GM21528 (cell line): Measurements from ENCODE around the gene ADGRV1.

ENCODE experiments used
- ATAC-seq: cut with Tn5 transposase; IDR thresholded peaks from one replicate; pipeline ENCODE4 v1.9.1; 2021; ENCODE audit warnings: mild to moderate bottlenecking, moderate library complexity; ENCODE audit not compliant: unreplicated experiment, low FRiP score

Gene ADGRV1

DNA sequence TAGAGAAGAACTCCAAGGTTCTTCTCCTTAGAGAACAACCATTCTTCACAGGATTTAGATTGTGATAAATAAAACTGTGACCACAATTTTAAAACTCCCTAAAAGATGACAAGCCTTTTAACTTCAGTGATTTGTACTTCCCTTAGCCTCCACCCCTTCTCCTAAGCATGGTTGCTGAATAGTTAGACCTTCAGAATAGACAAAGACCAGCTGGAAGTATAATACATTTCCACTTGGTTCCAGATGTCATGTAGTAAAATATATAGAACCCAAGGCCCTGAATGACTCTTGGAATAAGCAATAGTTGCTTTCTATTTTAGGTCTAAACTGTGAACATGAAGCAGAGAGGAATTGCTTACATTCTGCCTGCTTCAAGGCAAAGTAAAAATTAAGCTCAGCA is 615.8 kb downstream of the ADGRV1 start:
- ATAC-seq, result no peak

DNA sequence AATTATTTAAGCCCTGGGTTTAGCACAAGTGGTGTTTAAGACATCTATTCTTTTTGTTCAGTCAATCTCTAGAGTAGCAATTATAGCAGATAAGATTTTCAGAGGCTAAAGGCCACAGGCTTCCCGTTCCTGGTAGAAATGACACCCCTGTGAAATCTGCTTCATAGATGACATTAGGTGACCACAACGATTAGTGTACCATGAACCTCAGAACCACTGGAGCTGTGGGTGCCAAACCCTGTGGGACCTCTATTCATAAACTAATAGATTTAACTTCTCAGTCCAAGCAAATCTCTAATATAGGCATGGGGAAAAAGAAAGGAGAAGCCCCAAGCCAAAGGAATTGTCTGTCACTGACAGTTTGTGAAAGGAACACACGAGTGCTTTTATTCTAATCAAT is 617.1 kb downstream of the ADGRV1 start:
- ATAC-seq, result no peak

DNA sequence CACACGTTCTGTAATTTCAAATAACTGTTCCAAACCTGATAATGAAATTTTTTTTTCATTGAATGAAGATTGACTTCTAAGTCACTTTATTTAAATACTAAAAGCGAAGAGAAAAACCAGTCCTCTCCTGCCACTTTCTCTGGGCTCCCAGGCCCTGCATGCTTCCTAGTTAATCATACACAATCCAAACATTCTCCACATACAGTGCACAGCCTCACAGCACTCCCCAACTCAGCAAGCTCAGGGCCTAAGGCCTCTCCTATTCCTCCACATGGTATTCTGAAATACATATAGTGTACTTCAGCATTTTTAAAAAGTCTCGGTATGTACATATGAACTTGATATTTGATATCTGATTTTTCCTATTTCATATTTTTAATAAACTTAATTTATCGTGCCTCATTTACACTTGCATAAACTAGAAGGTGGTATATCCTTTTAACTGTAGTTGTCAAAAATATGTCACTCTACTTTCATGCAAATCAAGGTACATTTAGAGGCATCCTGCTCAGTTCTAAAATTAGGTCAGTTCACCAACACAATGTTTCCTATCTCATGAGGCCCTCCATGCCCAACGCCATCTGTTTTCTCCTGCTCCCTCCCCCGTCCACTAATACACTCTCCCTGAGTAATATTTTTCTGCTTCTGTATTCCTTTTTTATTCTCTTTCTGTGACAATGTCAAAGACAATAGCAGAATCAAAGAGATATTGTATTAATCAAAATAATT is 617.9 kb downstream of the ADGRV1 start:
- ATAC-seq, result no peak

DNA sequence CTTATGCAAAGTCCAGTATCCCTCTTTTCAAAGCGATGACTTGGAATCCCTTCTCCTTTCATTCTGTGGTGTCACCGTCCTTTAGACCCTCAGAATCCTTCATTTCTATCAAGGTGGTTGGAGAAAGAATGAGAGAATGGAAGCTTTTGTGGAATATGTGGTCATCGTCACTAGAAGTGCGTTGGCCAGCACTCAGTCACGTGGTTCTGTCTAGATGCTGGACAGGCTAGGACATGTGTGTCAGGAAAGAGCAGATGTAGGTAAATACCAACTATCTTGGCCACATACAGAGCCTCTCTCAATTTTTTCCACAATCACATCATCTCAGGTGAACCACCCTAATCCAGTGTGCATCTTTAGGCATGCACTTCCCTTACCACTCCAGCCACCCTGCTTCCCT is 618.5 kb downstream of the ADGRV1 start:
- no peak for ATAC-seq

DNA sequence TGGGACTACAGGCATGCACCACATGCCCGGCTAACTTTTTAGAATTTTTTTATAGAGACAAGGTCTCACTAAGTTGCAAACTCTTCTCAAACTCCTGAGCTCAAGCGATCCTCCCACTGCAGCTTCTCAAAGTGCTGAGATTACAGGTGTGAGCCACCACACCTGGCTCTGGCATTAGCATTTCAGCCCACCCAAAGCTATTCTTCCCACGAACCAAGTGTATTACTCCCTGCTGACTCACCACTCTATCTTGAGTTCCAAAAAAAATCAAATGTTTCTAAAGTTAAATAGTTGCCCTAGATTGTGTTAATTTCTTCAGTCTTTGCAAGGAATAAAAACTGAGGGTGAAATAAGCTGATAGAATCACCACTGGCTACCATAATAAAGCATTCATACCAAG is 619.0 kb downstream of the ADGRV1 start:
- ATAC-seq, result no peak

DNA sequence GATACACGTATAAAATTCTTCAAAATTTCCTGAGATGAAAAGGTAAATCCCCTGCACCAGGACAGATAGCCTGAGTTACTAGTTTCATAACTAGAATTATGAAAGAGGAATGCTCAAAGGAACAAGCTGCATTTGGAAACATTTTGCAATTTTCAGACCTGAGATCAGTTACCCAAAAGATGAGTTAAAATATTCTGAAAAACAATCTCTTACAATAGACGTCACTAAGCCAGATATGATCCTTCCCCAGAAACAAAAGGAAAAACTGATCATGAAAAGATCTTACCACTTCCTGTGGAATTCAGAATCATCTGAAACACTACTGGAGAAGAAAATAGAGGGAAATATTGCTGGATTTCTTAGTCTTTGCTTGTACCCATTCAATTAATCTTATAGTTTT is 619.9 kb downstream of the ADGRV1 start:
- no peak for ATAC-seq

DNA sequence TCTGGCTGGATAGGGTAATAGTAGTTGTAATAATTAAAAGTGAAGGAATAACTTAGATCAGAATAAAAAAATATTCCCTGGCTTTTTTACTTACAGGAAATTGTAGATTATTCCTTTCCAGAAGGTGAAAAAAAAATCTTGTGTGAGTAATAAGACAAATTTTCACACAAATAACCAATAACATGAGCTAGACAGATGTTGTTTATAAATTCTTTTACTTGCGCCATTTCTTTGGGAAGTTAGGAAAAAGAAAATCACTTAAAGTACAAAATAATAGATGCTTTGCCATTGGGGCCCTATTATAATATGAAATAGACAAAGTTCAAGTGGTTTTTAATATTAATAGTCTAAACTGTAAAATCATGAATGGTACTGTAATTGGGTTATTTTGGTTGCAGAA is 620.4 kb downstream of the ADGRV1 start:
- no peak for ATAC-seq

DNA sequence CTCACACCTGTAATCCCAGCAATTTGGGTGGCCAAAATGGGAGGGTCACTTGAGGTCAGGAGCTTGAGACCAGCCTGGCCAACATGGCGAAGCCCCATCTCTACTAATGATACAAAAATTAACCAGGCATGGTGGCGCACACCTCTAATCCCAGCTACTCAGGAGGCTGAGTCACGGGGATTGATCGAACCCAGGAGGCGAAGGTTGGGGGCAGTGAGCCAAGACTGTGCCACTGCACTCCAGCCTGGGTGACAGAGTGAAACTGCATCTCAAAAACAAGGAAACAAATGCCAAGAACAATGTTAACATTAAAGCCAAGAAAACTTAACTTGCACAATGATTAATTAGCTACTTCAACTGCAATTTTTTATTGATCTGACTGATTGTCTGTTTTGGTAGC is 621.9 kb downstream of the ADGRV1 start:
- no peak for ATAC-seq

DNA sequence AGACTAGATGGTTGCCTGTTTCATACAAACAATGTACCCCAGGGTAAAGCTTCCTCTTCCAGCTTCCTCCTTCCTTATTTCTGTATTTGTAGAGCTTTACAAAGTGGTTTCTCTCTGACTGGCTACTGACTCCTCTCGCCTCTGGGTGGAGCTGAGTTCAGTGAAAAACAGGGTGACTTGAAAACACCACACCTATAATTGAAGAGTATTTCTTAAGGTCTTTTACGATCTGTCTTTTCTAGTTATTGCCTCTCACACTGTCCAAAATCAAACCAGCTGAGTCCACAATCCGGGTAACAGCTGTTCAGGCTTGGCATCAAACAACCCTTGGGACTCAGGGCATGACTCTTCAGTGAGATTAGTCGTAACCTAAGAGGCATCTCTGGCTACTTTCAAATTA is 624.2 kb downstream of the ADGRV1 start:
- ATAC-seq, result peak; percentile 69

DNA sequence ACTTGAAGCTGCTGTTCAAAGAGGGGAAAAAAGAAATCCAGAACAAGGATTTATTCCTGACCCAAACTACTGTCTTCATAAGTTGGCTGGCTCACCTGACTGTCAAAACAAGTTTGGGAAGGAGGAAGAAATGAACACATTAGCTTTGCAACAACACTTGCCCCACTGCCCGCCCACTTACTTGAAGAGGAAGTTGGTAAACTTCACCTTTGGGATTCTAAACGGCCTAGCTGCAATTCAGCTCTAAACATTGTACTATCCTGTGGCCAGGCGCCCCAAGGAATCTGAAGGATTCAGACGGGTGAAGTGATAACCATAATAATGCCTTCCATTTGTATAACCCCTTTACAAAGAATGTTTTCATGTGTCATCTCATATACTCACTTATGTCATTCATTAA is 625.1 kb downstream of the ADGRV1 start:
- ATAC-seq, result no peak

DNA sequence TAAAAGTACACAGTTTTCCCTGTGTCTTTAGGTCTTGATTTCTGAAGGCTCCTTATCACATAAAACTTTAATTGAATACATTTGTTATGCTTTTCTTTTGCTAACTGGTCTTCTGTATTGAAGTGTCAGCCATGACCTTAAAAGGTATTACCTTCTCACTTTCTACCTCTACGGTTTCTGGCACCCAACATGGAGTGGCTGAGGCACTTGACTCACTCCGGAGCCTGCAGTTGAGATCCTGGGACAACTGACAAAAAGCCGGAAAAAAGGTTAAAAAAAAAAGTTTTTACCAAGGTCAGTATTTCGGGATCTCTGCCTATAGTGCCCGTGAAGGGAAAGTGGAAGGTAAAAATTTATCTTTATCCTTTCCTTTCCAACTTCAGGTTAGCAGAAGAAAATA is 627.5 kb downstream of the ADGRV1 start:
- ATAC-seq, result no peak

DNA sequence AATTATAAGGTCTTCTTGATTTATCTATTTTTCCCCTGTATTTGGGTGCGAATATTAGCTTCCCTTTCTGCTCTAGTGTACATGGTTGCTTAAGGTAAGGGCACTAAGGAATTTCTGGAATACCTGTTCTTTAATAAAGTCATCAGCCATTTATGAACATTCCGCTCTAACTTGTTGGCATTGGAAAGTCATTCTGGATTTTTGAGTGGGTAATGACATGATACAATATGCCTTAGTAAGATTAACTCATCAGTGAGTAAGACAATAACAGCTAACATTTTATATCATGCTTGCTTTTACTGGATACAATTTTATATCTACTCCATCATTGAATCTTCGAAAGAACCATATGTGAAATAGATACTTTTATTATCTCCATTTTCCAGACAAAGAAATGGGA is 628.4 kb downstream of the ADGRV1 start:
- no peak for ATAC-seq

DNA sequence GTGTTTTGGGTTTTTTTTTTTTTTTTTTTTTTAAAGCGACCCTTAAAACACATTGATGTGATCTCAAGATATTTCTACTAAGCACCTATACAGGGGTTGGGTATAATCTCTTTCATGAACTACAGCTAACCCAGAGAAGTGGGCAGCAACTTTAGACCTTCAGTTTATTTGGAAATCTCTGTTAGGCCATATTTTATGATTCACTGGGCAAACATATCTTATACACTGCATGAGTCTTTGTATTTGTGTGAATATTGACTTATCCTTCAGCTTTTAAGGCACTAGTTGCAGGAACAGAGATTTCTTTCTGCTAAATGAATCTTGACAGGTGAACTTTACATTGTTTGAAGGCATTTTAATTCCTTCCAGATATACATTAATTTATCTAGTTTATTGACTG is 630.2 kb downstream of the ADGRV1 start:
- ATAC-seq, result no peak

DNA sequence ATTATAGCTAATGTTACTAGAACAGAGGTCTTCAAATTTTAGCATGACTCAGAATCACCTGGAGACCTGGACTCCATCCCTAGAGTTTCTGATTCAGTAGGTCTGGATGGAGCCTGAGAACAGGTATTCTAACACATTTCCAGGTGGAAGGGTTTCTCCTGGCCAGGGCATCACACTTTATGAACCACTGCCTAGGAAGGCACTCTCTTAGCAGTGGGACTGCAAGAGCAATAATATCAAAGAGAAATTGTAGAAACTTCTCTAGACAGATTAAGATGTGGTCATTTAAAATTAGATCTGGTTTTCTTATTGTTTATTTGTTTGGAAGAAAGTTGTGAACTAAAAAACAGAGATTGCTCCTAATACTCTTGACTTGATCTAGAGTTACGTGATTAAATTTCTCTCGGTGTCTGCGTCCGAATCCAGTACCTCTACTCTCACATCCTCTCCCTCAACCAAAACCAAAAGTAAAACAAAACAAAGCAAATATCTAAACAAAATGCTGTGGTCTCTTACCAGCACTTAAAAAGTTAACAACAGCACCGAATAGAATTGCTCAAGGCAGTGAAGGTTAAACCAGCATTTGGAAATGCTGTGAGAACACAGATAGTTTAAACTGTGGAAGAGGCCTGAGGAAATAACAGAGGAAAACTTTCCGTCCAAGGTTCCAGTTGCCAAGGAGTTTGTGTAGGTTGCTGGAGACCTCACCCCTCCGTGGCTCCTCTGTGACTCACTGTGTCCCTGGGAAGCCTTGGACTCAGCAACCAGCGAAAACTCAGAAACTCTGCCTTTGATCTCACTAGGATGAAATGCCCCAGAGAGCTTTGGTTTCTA is 631.1 kb downstream of the ADGRV1 start:
- peak; percentile 69 for ATAC-seq

DNA sequence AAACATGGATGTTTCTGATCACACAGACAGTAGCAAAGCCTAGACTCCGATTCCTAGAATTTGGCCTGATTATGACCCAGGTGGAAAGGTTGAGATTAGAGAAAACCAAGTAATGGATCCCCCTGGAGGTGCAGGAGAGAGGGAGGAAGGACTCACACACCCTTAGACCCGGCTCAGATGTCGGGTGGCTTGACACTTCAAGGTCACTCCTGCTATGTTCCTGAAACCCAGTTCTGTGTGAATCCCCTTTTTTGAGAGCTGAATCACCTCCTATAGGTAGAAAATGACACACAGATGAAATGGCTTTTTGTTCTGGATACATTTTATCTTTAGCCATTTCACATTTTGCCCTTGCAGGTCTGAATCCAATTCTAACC is 631.7 kb downstream of the ADGRV1 start:
- ATAC-seq, result no peak

DNA sequence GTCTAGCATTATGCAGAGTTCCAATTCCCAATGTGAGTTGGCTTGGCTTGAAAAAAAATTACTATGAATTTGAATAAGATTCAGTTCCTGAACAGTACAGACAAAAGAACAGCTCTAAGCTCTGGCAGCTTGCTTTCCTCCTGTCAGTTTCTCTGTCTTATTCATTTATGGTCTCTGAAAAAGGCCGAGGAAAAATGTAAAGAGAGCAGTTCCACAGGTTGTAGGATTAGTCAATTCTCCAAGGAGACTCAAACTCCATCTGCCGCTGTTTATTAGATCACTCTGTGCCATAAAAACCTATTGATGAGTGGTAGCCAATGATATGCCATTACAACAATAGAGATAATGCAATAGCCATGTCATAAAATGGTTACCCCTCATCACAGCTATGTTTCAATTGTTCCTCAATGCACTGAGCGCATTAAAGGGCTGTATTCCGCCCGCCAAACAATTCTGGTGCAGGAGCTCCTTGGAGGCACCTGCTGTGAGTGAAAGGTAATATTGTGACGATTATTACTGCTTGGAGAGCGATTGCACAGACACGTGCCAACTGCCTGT is 636.3 kb downstream of the ADGRV1 start:
- ATAC-seq, result no peak

DNA sequence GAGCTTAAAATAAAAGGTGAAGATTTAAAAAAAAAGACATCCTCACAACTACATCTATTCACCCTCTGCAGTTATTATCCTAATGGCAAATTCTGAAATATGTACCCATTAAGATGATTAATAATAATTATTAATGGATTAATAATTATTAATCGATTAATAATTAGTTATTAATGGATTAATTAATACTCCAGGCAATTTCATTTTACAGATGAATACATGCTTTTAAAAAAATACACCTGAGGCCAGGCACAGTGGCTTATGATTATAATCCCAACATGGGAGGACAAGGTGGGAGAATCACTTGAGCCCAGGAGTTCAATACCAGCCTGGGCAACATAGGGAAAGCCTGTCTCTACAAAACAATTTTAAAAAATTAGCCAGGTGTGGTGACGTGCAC is 642.1 kb downstream of the ADGRV1 start:
- ATAC-seq, result no peak

DNA sequence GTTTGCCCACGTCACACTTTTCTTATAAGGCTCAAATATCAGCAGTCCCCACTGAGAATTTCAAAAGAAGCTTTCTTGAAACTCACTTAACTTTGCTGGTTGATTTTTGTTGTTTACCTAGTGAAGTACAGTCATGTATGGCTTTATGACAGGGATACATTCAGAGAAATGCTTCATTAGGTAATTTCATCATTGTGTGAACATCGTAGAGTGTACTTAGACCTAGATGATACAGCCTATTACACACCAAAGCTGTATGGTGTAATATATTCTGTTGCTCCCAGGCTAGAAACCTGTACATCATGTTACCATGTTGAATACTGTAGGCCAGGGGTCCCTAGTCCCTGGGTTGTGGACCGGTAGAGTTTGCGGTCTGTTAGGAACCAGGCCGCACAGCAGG is 647.5 kb downstream of the ADGRV1 start:
- no peak for ATAC-seq

DNA sequence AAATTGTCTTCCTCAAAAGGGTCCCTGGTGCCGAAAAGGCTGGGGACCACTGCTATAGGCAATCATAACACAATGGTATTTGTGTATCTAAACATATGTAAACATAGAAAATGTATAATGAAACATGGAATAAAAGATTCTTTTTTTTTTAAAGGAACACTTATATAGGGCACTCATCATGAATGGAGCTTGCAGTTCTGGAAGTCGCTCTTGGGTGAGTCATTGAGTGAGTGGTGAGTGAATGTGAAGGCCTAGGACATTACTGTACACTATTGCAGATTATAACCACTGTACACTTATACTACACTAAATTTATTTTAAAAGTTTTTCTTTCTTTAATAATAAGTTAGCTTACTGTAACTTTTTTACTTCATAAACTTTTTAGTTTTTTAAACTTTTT is 648.1 kb downstream of the ADGRV1 start:
- ATAC-seq, result no peak

DNA sequence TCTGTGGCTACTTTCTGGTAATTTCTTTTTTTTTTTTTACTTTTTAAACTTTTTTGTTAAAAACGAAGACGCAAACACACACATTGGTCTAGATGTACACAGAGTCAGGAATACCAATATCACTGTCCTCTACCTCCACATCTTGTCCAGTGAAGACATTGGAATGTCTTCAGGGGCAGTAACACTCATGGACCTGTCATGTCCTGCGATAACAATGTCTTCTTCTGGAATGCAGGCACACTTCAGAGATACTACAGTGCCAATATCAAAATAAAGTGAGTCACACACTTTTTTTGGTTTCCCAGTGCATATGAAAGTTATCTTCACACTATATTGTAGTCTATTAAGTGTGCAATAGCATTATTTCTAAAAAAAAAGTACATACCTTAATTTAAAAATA is 648.7 kb downstream of the ADGRV1 start:
- no peak for ATAC-seq

DNA sequence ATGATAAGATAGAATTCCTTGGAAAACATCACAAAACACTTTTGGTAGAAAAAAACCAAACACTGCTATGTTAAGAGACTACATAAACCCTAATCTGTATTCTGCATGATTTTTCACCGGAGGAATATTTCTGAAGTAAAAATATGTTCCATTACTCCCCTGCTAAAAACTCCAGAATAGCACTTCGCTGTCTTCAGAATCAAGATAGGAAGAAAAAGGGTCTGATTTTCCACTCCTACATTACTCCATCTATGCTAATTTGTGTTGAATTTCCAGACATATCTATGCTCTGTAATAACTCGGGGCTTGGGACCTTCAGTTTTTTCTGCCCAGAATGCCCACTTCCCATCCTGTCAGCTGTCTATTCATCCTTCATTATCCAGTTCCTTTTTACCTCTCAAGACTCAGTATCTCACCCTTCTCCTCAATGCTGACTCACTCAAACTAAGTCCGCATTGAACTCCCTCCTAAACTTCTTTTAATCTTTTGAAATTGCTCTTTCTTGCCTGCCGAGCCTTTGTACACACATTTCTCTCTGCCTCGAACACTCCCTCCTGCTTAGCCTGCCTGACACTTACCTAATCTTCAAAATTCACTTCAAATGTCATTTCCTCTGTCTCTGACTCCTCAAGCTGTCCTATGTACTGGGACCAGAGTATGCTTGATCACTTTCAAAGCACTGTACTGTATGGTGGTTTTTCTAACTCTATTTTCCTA is 653.6 kb downstream of the ADGRV1 start:
- ATAC-seq, result no peak
